IMR-90 (cell line): ENCODE results near the gene SKIL. TPM values are rescaled to one million over a fixed set of nuclear protein-coding genes. Genes with fewer than 3 reads are reported as not detected.

Experiments used
- ATAC-seq: fragments of 200-7000 bp; cut with Tn5 transposase; 2 replicates; pipeline ENCODE4 v1.9.1; 2020; ENCODE audit warnings: low read depth, mild to moderate bottlenecking, moderate library complexity
- BruUV-seq: library from RNA; stranded (reverse); fragments of 400-500 nt; replicated peaks from 2 replicates; lab custom pipeline; 2021; lab: Mats Ljungman, UMichigan
- CTCF ChIA-PET: fragments of 300-600 bp; formaldehyde crosslinking; extraction: SDS; loops from one replicate; lab custom pipeline; 2021; ENCODE audit warnings: antibody characterized with exemption; lab: Yijun Ruan, JAX
- POLR2A ChIA-PET: fragments of 300-600 bp; sonication (Branson Sonifier 250); formaldehyde crosslinking; loops from one replicate; lab custom pipeline; 2022; ENCODE audit warnings: antibody characterized with exemption; ENCODE audit not compliant: unreplicated experiment; lab: Charles Lee
- DNase-seq: peaks from one replicate; pipeline ENCODE4 v3.0.0; 2013
- H2AFZ ChIP-seq: replicated peaks from 2 replicates; pipeline ENCODE3; 2013; ENCODE audit warnings: low read length, mild to moderate bottlenecking; ENCODE audit not compliant: poor library complexity
- H2AK5ac ChIP-seq: 2 replicates; pipeline ENCODE4 v1.6.1; 2013; ENCODE audit warnings: low read depth, low read length, inconsistent platforms
- H2AK9ac ChIP-seq: replicated peaks from 2 replicates; pipeline ENCODE3; 2013; ENCODE audit warnings: mild to moderate bottlenecking, low read depth, low read length, moderate library complexity; ENCODE audit not compliant: poor library complexity
- H2BK120ac ChIP-seq: 2 replicates; pipeline ENCODE4 v1.6.1; 2013; ENCODE audit warnings: low read depth, low read length, inconsistent platforms
- H2BK15ac ChIP-seq: 3 replicates; pipeline ENCODE4 v1.6.1; 2013; ENCODE audit warnings: low read depth, low read length, inconsistent platforms
- H2BK20ac ChIP-seq: 2 replicates; pipeline ENCODE4 v1.6.1; 2013; ENCODE audit warnings: low read depth, mild to moderate bottlenecking, inconsistent platforms, low read length, moderate library complexity
- H2BK5ac ChIP-seq: 2 replicates; pipeline ENCODE4 v1.6.1; 2013; ENCODE audit warnings: mild to moderate bottlenecking, low read depth, low read length, inconsistent platforms; ENCODE audit not compliant: poor library complexity, severe bottlenecking
- H3K14ac ChIP-seq: replicated peaks from 2 replicates; pipeline ENCODE4 v1.6.1; 2013; ENCODE audit warnings: low read depth, low read length, inconsistent platforms
- H3K18ac ChIP-seq: 2 replicates; pipeline ENCODE4 v1.6.1; 2013; ENCODE audit warnings: low read depth, low read length, control low read depth
- H3K23ac ChIP-seq: 2 replicates; pipeline ENCODE4 v1.6.1; 2013; ENCODE audit warnings: low read depth, low read length, inconsistent platforms
- H3K27ac ChIP-seq: 2 replicates; pipeline ENCODE4 v1.5.1; 2013; ENCODE audit warnings: mild to moderate bottlenecking, control low read depth, low read length; ENCODE audit not compliant: insufficient read depth
- H3K27me3 ChIP-seq: 2 replicates; pipeline ENCODE4 v1.6.1; 2013; ENCODE audit warnings: low read length; ENCODE audit not compliant: control insufficient read depth, insufficient read depth
- H3K36me3 ChIP-seq: 2 replicates; pipeline ENCODE4 v1.6.1; 2013; ENCODE audit warnings: low read length, mixed read lengths; ENCODE audit not compliant: control insufficient read depth, insufficient read depth
- H3K4ac ChIP-seq: 2 replicates; pipeline ENCODE4 v1.6.1; 2013; ENCODE audit warnings: low read depth, low read length, inconsistent platforms
- H3K4me1 ChIP-seq: 2 replicates; pipeline ENCODE4 v1.6.1; 2013; ENCODE audit warnings: low read length, mixed read lengths; ENCODE audit not compliant: control insufficient read depth, insufficient read depth
- H3K4me2 ChIP-seq: 2 replicates; pipeline ENCODE4 v1.6.1; 2013; ENCODE audit warnings: low read depth, mild to moderate bottlenecking, control low read depth, low read length, moderate library complexity
- H3K4me3 ChIP-seq: 2 replicates; pipeline ENCODE4 v1.5.1; 2013; ENCODE audit warnings: low read depth, mild to moderate bottlenecking, control low read depth, low read length, moderate library complexity; ENCODE audit not compliant: insufficient read depth
- H3K56ac ChIP-seq: 2 replicates; pipeline ENCODE4 v1.6.1; 2013; ENCODE audit warnings: low read length, inconsistent platforms; ENCODE audit not compliant: insufficient read depth; ENCODE audit errors: extremely low read depth
- H3K79me1 ChIP-seq, 2 experiments: 2 replicates each; pipeline ENCODE4 v1.6.1; 2013; ENCODE audit warnings: low read length in 2 of 2, inconsistent platforms in 1 of 2, low read depth in 1 of 2
- H3K9ac ChIP-seq: 2 replicates; pipeline ENCODE4 v1.6.1; 2013; ENCODE audit warnings: low read depth, low read length, control low read depth
- H3K9me1 ChIP-seq: 2 replicates; pipeline ENCODE4 v1.6.1; 2013; ENCODE audit warnings: low read length, inconsistent platforms; ENCODE audit not compliant: insufficient read depth
- H3K9me3 ChIP-seq: 2 replicates; pipeline ENCODE4 v1.6.1; 2013; ENCODE audit warnings: low read length; ENCODE audit not compliant: control insufficient read depth, insufficient read depth
- H4K20me1 ChIP-seq: 2 replicates; pipeline ENCODE4 v1.6.1; 2013; ENCODE audit warnings: low read length, inconsistent platforms; ENCODE audit not compliant: insufficient read depth
- H4K5ac ChIP-seq: 2 replicates; pipeline ENCODE4 v1.6.1; 2013; ENCODE audit warnings: mild to moderate bottlenecking, low read depth, low read length, control low read depth
- H4K8ac ChIP-seq, 2 experiments: 2 replicates each; pipeline ENCODE4 v1.6.1; 2013; ENCODE audit warnings: low read depth in 2 of 2, low read length in 2 of 2, control low read depth in 1 of 2, inconsistent platforms in 1 of 2
- H4K91ac ChIP-seq: 2 replicates; pipeline ENCODE4 v1.6.1; 2013; ENCODE audit warnings: low read depth, low read length, inconsistent platforms; ENCODE audit not compliant: insufficient read depth
- FOS ChIP-seq: fragments of 150-350 bp; IDR thresholded peaks from 2 replicates; pipeline ENCODE4 v1.6.1; 2016; ENCODE audit warnings: low read depth, low read length
- POLR2A ChIP-seq: IDR thresholded peaks from 2 replicates; pipeline ENCODE4 v1.6.1; 2012; ENCODE audit warnings: mild to moderate bottlenecking, low read depth, low read length
- WGBS, 2 experiments: methylation state at CpG; one replicate each; pipeline versions ENCODE4 v1.1.5 to v1.1.7; 2013; ENCODE audit warnings: missing lambda C conversion rate in 2 of 2; ENCODE audit not compliant: insufficient read length in 1 of 2; ENCODE audit errors: extremely low coverage in 2 of 2; 5-methylcytosine and 5-hydroxymethylcytosine counted together
- dilution Hi-C: fragments of 300-500 bp; cut with HindIII; formaldehyde crosslinking; loops from one replicate; pipeline ENCODE4 v1.14.3; 2018; ENCODE audit warnings: low sequenced_read_pairs; ENCODE audit not compliant: unreplicated experiment
- in situ Hi-C: fragments of 300-500 bp; cut with MboI; formaldehyde crosslinking; loops from 3 replicates; pipeline ENCODE4 v1.14.3; 2019; ENCODE audit warnings: low sequenced_read_pairs, inconsistent platforms, mixed read lengths
- intact Hi-C: fragments of 100-400 bp; cut with micrococcal nuclease; formaldehyde crosslinking; loops from 2 replicates; pipeline ENCODE4 v1.10.0; 2022
- polyA plus RNA-seq, 3 experiments: library from polyadenylated mRNA; depleted of rRNA; stranded (reverse); fragments of >200 nt; gene quantifications; 2 replicates each; pipeline ENCODE4 v1.2.3, GENCODE V29; 2012; ENCODE audit warnings: low replicate concordance in 1 of 3
- total RNA-seq: library from RNA; depleted of rRNA; stranded (reverse); fragments of >200 nt; gene quantifications from 2 replicates; pipeline ENCODE4 v1.2.3, GENCODE V29; 2012

SKIL gene
- total and polyA plus RNA-seq, 2 of the 4 experiments (the other 2 are of a cell fraction) = 9.2 to 55.9 TPM

- WGBS, 2 experiments = 100% methylated on average over 2 of the region's 11 CpGs; no CpG with 5 or more reads in 1 of the 2 experiments
- Histone ChIP-seq H3K4ac (no peak overlapping the region), H3K23ac (no peak overlapping the region), H3K14ac (no peak overlapping the region), H2BK120ac (no peak overlapping the region), H2AK5ac (no peak overlapping the region), H4K20me1 (peaks cover 16% of the 10 kb centered on the region), H2BK15ac (no peak overlapping the region), H3K9me1 (peaks cover 4% of the 10 kb centered on the region), H2AK9ac (no peak overlapping the region), H3K79me1 (peaks cover 0 to 27% of the 10 kb centered on the region in 2 experiments; a peak in 3 of 4 replicates), H4K5ac (no peak overlapping the region), H3K56ac (no peak overlapping the region), H3K27me3 (no peaks in the 10 kb centered on the region), H4K8ac (no peak overlapping the region), H3K36me3 (peaks cover 20% of the 10 kb centered on the region), H3K18ac (no peak overlapping the region), H2BK5ac (no peak overlapping the region), H3K9me3 (no peaks in the 10 kb centered on the region), H2BK20ac (no peak overlapping the region), H3K4me1 (peaks cover 14% of the 10 kb centered on the region), H3K4me3 (no peak overlapping the region), H3K4me2 (no peak overlapping the region), H3K9ac (no peak overlapping the region), H3K27ac (no peak overlapping the region), H2AFZ (no peak overlapping the region), H4K91ac (no peak overlapping the region)
- ATAC-seq (no peak), DNase-seq (no peak)
- in situ Hi-C loops = no loop called here
- CTCF ChIA-PET = no interaction called here
- TF ChIP-seq FOS (no peak), POLR2A (peak; percentile 51)
- POLR2A ChIA-PET = no interaction called here
- intact Hi-C loops = no loop called here
- no TSS peak for BruUV-seq
- dilution Hi-C loops = no loop called here
Measured at GRCh38 chr3:170363471-170363994, 6.0 kb downstream of the SKIL start.
